H1 (cell line): ENCODE results near the gene ZNF750. TPM values are rescaled to one million over a fixed set of nuclear protein-coding genes. Genes with fewer than 3 reads are reported as not detected.

ENCODE experiments used
- CTCF ChIA-PET: fragments of 300-600 bp; sonication (Branson Sonifier 250); formaldehyde crosslinking; loops from one replicate; lab custom pipeline; 2021; ENCODE audit not compliant: partially characterized antibody; lab: Charles Lee
- POLR2A ChIA-PET: fragments of 300-600 bp; sonication (Branson Sonifier 250); formaldehyde crosslinking; loops from one replicate; lab custom pipeline; 2021; ENCODE audit warnings: inconsistent platforms; ENCODE audit not compliant: partially characterized antibody; lab: Charles Lee
- DNase-seq, 2 experiments: peaks; one replicate each; pipeline versions ENCODE4 v3.0.0 to v3.0.0-alpha.2; 2010 to 2022; ENCODE audit warnings: low spot score in 2 of 2, low read depth in 1 of 2, mixed read lengths in 1 of 2
- FAIRE-seq: peaks from 2 replicates; lab custom pipeline; 2011; peaks lifted over from hg19 to GRCh38; lab: Jason Lieb, UNC
- H2AFZ ChIP-seq: 2 replicates; pipeline ENCODE4 v1.8.1; 2012; ENCODE audit warnings: low read length, inconsistent platforms
- H2AK5ac ChIP-seq: 2 replicates; pipeline ENCODE4 v1.6.1; 2013; ENCODE audit warnings: low read depth, low read length
- H2BK120ac ChIP-seq: replicated peaks from 2 replicates; pipeline ENCODE3; 2013; ENCODE audit warnings: low read depth, low read length, inconsistent platforms
- H2BK12ac ChIP-seq: 2 replicates; pipeline ENCODE4 v1.6.1; 2013; ENCODE audit warnings: low read depth, low read length
- H2BK15ac ChIP-seq: 2 replicates; pipeline ENCODE4 v1.6.1; 2013; ENCODE audit warnings: low read length
- H2BK20ac ChIP-seq: 2 replicates; pipeline ENCODE4 v1.6.1; 2013; ENCODE audit warnings: low read length
- H2BK5ac ChIP-seq: 2 replicates; pipeline ENCODE4 v1.6.1; 2013; ENCODE audit warnings: low read depth, low read length
- H3K14ac ChIP-seq: 2 replicates; pipeline ENCODE4 v1.6.1; 2013; ENCODE audit warnings: inconsistent platforms; ENCODE audit not compliant: insufficient read length
- H3K18ac ChIP-seq: 2 replicates; pipeline ENCODE4 v1.6.1; 2013; ENCODE audit warnings: low read length; ENCODE audit errors: extremely low read depth
- H3K23ac ChIP-seq: 2 replicates; pipeline ENCODE4 v1.6.1; 2013; ENCODE audit warnings: inconsistent platforms; ENCODE audit not compliant: insufficient read length
- H3K23me2 ChIP-seq: 2 replicates; pipeline ENCODE4 v1.6.1; 2013; ENCODE audit warnings: low read depth, low read length
- H3K27ac ChIP-seq: 2 replicates; pipeline ENCODE4 v1.6.1; 2011; ENCODE audit warnings: low read depth, low read length, inconsistent platforms
- H3K27me3 ChIP-seq, 4 experiments: replicated peaks in 1 of 4; 1 replicate in 1 of 4; 2 replicates in 3 of 4; pipeline versions ENCODE4 v1.6.1 to v1.8.1; 2011 to 2013; ENCODE audit warnings: low read length in 3 of 4, mild to moderate bottlenecking in 3 of 4, inconsistent platforms in 2 of 4, mixed read lengths in 2 of 4, moderate library complexity in 1 of 4; ENCODE audit not compliant: control insufficient read depth in 3 of 4, insufficient read depth in 3 of 4; ENCODE audit errors: extremely low read depth in 1 of 4
- H3K36me3 ChIP-seq, 4 experiments: 2 replicates each; pipeline versions ENCODE4 v1.6.1 to v1.8.1; 2011 to 2013; ENCODE audit warnings: mild to moderate bottlenecking in 4 of 4, low read length in 3 of 4, moderate library complexity in 2 of 4, control low read depth in 1 of 4, inconsistent platforms in 1 of 4; ENCODE audit not compliant: insufficient read depth in 4 of 4, control insufficient read depth in 2 of 4
- H3K4ac ChIP-seq: replicated peaks from 2 replicates; pipeline ENCODE3; 2013; ENCODE audit warnings: low read length, low read depth, mixed read lengths, inconsistent platforms; ENCODE audit not compliant: insufficient read length
- H3K4me1 ChIP-seq, 4 experiments: replicated peaks in 1 of 4; 1 replicate in 1 of 4; 2 replicates in 3 of 4; pipeline versions ENCODE4 v1.6.1 to v1.8.1; 2011 to 2013; ENCODE audit warnings: low read length in 3 of 4, inconsistent platforms in 2 of 4, mixed read lengths in 1 of 4; ENCODE audit not compliant: insufficient read depth in 4 of 4, control insufficient read depth in 3 of 4
- H3K4me2 ChIP-seq, 2 experiments: 2 replicates each; pipeline versions ENCODE4 v1.6.1 to v1.8.1; 2011 to 2013; ENCODE audit warnings: low read depth in 2 of 2, low read length in 2 of 2, control low read depth in 1 of 2, inconsistent platforms in 1 of 2, mild to moderate bottlenecking in 1 of 2; ENCODE audit not compliant: insufficient read depth in 1 of 2
- H3K4me3 ChIP-seq, 4 experiments: fragments of 200-600, 300-600 bp in 1 of 4; sonication (generic), shearing (Covaris generic), sonication (Bioruptor Twin) in 1 of 4; 2 replicates each; pipeline versions ENCODE4 v1.5.1 to v1.8.1; 2011 to 2016; ENCODE audit warnings: low read length in 4 of 4, low read depth in 3 of 4, control low read depth in 2 of 4, inconsistent platforms in 2 of 4, mild to moderate bottlenecking in 2 of 4, mixed read lengths in 1 of 4, moderate library complexity in 1 of 4; ENCODE audit not compliant: insufficient read depth in 2 of 4; ENCODE audit errors: extremely low read depth in 1 of 4
- H3K56ac ChIP-seq: replicated peaks from 2 replicates; pipeline ENCODE3; 2013; ENCODE audit warnings: low read depth, mild to moderate bottlenecking, mixed read lengths, low read length, inconsistent platforms; ENCODE audit not compliant: insufficient read length
- H3K79me1 ChIP-seq: 2 replicates; pipeline ENCODE4 v1.6.1; 2013; ENCODE audit warnings: low read depth, low read length, control low read depth
- H3K79me2 ChIP-seq, 2 experiments: 2 replicates each; pipeline versions ENCODE4 v1.6.1 to v1.8.1; 2012 to 2013; ENCODE audit warnings: low read length in 2 of 2, mild to moderate bottlenecking in 2 of 2, inconsistent platforms in 1 of 2; ENCODE audit not compliant: insufficient read depth in 2 of 2, control insufficient read depth in 1 of 2
- H3K9ac ChIP-seq, 4 experiments: replicated peaks in 1 of 4; 1 replicate in 1 of 4; 2 replicates in 3 of 4; pipeline versions ENCODE4 v1.6.1 to v1.8.1; 2011 to 2013; ENCODE audit warnings: low read depth in 3 of 4, low read length in 3 of 4, control low read depth in 2 of 4, mild to moderate bottlenecking in 2 of 4, moderate library complexity in 2 of 4, inconsistent platforms in 1 of 4; ENCODE audit errors: extremely low read depth in 1 of 4
- H3K9me3 ChIP-seq, 2 experiments: 2 replicates each; pipeline versions ENCODE4 v1.6.1 to v1.8.1; 2012 to 2013; ENCODE audit warnings: mild to moderate bottlenecking in 2 of 2, moderate library complexity in 2 of 2, control low read depth in 1 of 2, inconsistent platforms in 1 of 2, low read depth in 1 of 2, low read length in 1 of 2, mixed read lengths in 1 of 2; ENCODE audit not compliant: insufficient read depth in 2 of 2
- H4K20me1 ChIP-seq, 2 experiments: replicated peaks in 1 of 2; 2 replicates each; pipeline versions ENCODE3 to v1.8.1; 2011 to 2013; ENCODE audit warnings: inconsistent platforms in 2 of 2, low read length in 2 of 2, mild to moderate bottlenecking in 1 of 2; ENCODE audit not compliant: insufficient read depth in 2 of 2, control insufficient read depth in 1 of 2
- H4K5ac ChIP-seq: 2 replicates; pipeline ENCODE4 v1.6.1; 2013; ENCODE audit warnings: low read length, low read depth, mixed read lengths, inconsistent platforms; ENCODE audit not compliant: insufficient read length
- H4K8ac ChIP-seq: 2 replicates; pipeline ENCODE4 v1.8.0; 2013; ENCODE audit warnings: mild to moderate bottlenecking, moderate library complexity, low read length, inconsistent platforms; ENCODE audit not compliant: insufficient read depth; ENCODE audit errors: extremely low read depth
- H4K91ac ChIP-seq: replicated peaks from 2 replicates; pipeline ENCODE3; 2013; ENCODE audit warnings: low read length, mixed read lengths, inconsistent platforms; ENCODE audit not compliant: insufficient read length
- ASH2L ChIP-seq: fragments of 200-600, 300-600 bp; sonication (generic); IDR thresholded peaks from one replicate; pipeline ENCODE4 v1.7.1; 2017; ENCODE audit warnings: low read length
- CEBPB ChIP-seq: IDR thresholded peaks from 2 replicates; pipeline ENCODE4 v1.6.1; 2012; ENCODE audit warnings: low read depth, low read length
- CTBP2 ChIP-seq: IDR thresholded peaks from 2 replicates; pipeline ENCODE4 v1.7.0; 2011; ENCODE audit warnings: borderline replicate concordance, mild to moderate bottlenecking, moderate library complexity, mixed read lengths, low read length; ENCODE audit not compliant: insufficient read depth, insufficient read length
- EGR1 ChIP-seq: IDR thresholded peaks from 2 replicates; pipeline ENCODE4 v1.6.1; 2011; ENCODE audit warnings: low read depth, low read length, borderline replicate concordance
- HDAC2 ChIP-seq, 2 experiments: fragments of 300-600 bp in 1 of 2; sonication (generic) in 1 of 2; IDR thresholded peaks; 2 replicates each; pipeline ENCODE4 v1.6.1; 2011 to 2012; ENCODE audit warnings: low read depth in 2 of 2, low read length in 2 of 2, mild to moderate bottlenecking in 2 of 2, moderate library complexity in 2 of 2, borderline replicate concordance in 1 of 2, inconsistent platforms in 1 of 2
- HDAC6 ChIP-seq: IDR thresholded peaks from one replicate; pipeline ENCODE4 v1.7.1; 2012; ENCODE audit warnings: low read depth, mild to moderate bottlenecking, inconsistent platforms, low read length, moderate library complexity
- JUN ChIP-seq: IDR thresholded peaks from 2 replicates; pipeline ENCODE4 v1.6.1; 2011; ENCODE audit warnings: low read depth, mild to moderate bottlenecking, improper control_type of control experiment, low read length
- JUND ChIP-seq: IDR thresholded peaks from 2 replicates; pipeline ENCODE4 v1.6.1; 2011; ENCODE audit warnings: mild to moderate bottlenecking, improper control_type of control experiment, low read length
- KDM1A ChIP-seq: fragments of 200-600, 300-600 bp; sonication (generic); IDR thresholded peaks from 2 replicates; pipeline ENCODE4 v1.7.1; 2016; ENCODE audit warnings: mild to moderate bottlenecking, low read length, borderline replicate concordance
- RAD21 ChIP-seq, 2 experiments: IDR thresholded peaks in 1 of 2; conservative IDR thresholded peaks in 1 of 2; 2 replicates each; pipeline ENCODE4 v1.6.1; 2011; ENCODE audit warnings: low read depth in 2 of 2, low read length in 2 of 2, improper control_type of control experiment in 1 of 2, inconsistent platforms in 1 of 2, mild to moderate bottlenecking in 1 of 2, moderate library complexity in 1 of 2
- RBBP5 ChIP-seq: IDR thresholded peaks from 2 replicates; pipeline ENCODE4 v1.7.1; 2012; ENCODE audit warnings: low read depth, mild to moderate bottlenecking, inconsistent platforms, low read length, moderate library complexity, borderline replicate concordance
- TAF7 ChIP-seq: optimal IDR thresholded peaks from 2 replicates; pipeline ENCODE3; 2011; ENCODE audit warnings: low read depth, mild to moderate bottlenecking, inconsistent platforms, low read length, moderate library complexity, borderline replicate concordance
- WGBS, 2 experiments: shearing (Covaris generic) in 1 of 2; methylation state at CpG; one replicate each; pipeline versions ENCODE4 v1.1.6 to v1.1.7; 2013 to 2015; ENCODE audit warnings: low lambda C conversion rate in 2 of 2, mixed read lengths in 2 of 2, inconsistent platforms in 1 of 2, low coverage in 1 of 2, missing lambda C conversion rate in 1 of 2; ENCODE audit not compliant: insufficient replicate concordance in 2 of 2, insufficient coverage in 1 of 2, insufficient read length in 1 of 2; ENCODE audit errors: extremely low coverage in 1 of 2, missing lambda C conversion rate in 1 of 2; 5-methylcytosine and 5-hydroxymethylcytosine counted together
- polyA plus RNA-seq, 7 experiments: library from polyadenylated mRNA; depleted of rRNA in 3 of 7; stranded (reverse) in 5 of 7; unstranded in 2 of 7; fragments of >200 nt in 5 of 7; fragments of 200-250 nt in 2 of 7; gene quantifications; 1 replicate in 5 of 7; 2 replicates in 1 of 7; 4 replicates in 1 of 7; pipeline versions ENCODE4 v1.2.1 to v1.2.3, GENCODE V29; 2011 to 2013; ENCODE audit warnings: missing spikeins in 2 of 7, mixed read lengths in 2 of 7
- total RNA-seq: library from RNA; stranded (reverse); fragmentation: NEBNext Ultra II Directional; extraction: Animal tissue kit (Norgen Biotek cat#: 25700); gene quantifications from 2 replicates; pipeline ENCODE4 v1.2.1, GENCODE V29; 2021
- TF ChIP-seq, protein P1 (sequence below): IDR thresholded peaks from 2 replicates; pipeline ENCODE4 v1.6.1; 2012; ENCODE audit warnings: inconsistent platforms

Gene ZNF750
- total and polyA plus RNA-seq, 2 of the 8 experiments (the other 6 are each of a cell fraction or from before 2014, with no cell fraction given): not detected

DNA sequence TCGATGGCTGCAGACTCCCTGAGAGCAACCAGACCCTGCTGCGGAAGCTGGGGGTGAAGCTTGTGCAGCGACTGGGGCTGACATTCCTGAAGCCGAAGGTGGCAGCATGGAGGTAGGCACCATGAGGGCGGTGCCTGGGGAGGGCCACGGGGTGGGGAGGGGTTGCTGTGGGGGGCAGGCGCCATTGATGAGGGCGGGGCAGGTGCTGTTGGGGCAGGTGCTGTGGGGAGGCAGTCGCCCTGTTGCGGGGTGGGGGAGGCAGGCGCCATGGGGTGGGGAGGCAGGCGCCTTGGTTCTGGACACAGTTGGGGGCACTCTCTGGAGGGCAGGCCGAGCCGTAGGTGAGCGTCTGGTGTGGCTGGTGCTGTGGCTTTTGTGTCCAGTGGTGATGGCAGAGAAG is 38.9 kb downstream of the ZNF750 start:
- no peak overlapping the region for H3K9ac ChIP-seq
- no peak overlapping the region for H2AK5ac ChIP-seq
- no peak overlapping the region for H2BK12ac ChIP-seq
- peaks cover 0 to 35% of the 10 kb centered on the region in 2 experiments; a peak in 2 of 4 replicates for H3K79me2 ChIP-seq
- no peak overlapping the region for H3K56ac ChIP-seq
- no peak overlapping the region for H3K27ac ChIP-seq
- ChIA-PET POLR2A (no interaction called here), CTCF (no interaction called here)
- no peak overlapping the region for H3K23ac ChIP-seq
- no peaks in the 10 kb centered on the region; the same call in 1 of the 2 replicates for H3K23me2 ChIP-seq
- 96% methylated on average over 6 of the region's 15 CpGs; no CpG with 5 or more reads in 1 of the 2 experiments for WGBS, 2 experiments
- no peak for FAIRE-seq
- H4K20me1 ChIP-seq: peaks cover 1 to 3% of the 10 kb centered on the region in 2 experiments
- no peak overlapping the region for H4K5ac ChIP-seq
- H2BK120ac ChIP-seq: no peak overlapping the region
- no peak overlapping the region for H3K14ac ChIP-seq
- no peak for DNase-seq
- no peak overlapping the region for H2BK5ac ChIP-seq
- H3K4ac ChIP-seq: no peak overlapping the region
- H3K27me3 ChIP-seq: no peaks in the 10 kb centered on the region
- no peak overlapping the region for H3K4me2 ChIP-seq
- no peak overlapping the region for H2BK15ac ChIP-seq
- H2AFZ ChIP-seq: no peak overlapping the region
- H4K91ac ChIP-seq: no peak overlapping the region
- no peaks in the 10 kb centered on the region; a peak in 1 of 7 replicates for H3K4me1 ChIP-seq
- no peak overlapping the region for H2BK20ac ChIP-seq
- peaks cover 15% of the 10 kb centered on the region for H3K79me1 ChIP-seq
- peaks cover 2 to 33% (median 24%) of the 10 kb centered on the region in 4 experiments; a peak in 6 of 8 replicates for H3K36me3 ChIP-seq
- no peak overlapping the region for H4K8ac ChIP-seq
- H3K4me3 ChIP-seq: no peak overlapping the region
- no peak overlapping the region for H3K18ac ChIP-seq
- H3K9me3 ChIP-seq: peaks cover 16 to 19% of the 10 kb centered on the region in 2 experiments
- TF ChIP-seq RAD21 (IDR thresholded peaks at IDR 0.05 in 1 of 2, conservative IDR thresholded peaks at IDR 0.05 in 1 of 2; ENCODE audit: low read depth in 2 of 2, low read length in 2 of 2) (no peak), CTBP2 (no peak), HDAC2 (IDR thresholded peaks at IDR 0.05; ENCODE audit: borderline replicate concordance in 1 of 2, low read depth in 2 of 2, low read length in 2 of 2) (no peak), JUN (no peak), RBBP5 (no peak), ASH2L (no peak), EGR1 (no peak), HDAC6 (no peak), CEBPB (no peak), KDM1A (no peak), JUND (no peak), TAF7 (no peak)
- TF ChIP-seq, protein P1, sequence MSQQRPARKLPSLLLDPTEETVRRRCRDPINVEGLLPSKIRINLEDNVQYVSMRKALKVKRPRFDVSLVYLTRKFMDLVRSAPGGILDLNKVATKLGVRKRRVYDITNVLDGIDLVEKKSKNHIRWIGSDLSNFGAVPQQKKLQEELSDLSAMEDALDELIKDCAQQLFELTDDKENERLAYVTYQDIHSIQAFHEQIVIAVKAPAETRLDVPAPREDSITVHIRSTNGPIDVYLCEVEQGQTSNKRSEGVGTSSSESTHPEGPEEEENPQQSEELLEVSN: no peak
